OCI-LY3 (cell line): ENCODE results near the gene HAO2.

Experiments
- CTCF ChIP-seq: fragments of 200-600, 300-600 bp; sonication (generic); IDR thresholded peaks from 2 replicates; pipeline ENCODE4 v1.5.1; 2014; ENCODE audit warnings: antibody characterized with exemption, low read length, low read depth
- EZH2phosphoT487 ChIP-seq: fragments of 200-600 bp; shearing (Covaris generic); IDR thresholded peaks from 2 replicates; pipeline ENCODE4 v1.6.1; 2018; ENCODE audit warnings: antibody characterized with exemption, mixed run types, low read depth

- TF ChIP-seq CTCF (no peak), EZH2phosphoT487 (no peak)
Observed at GRCh38 chr1:119338004-119338403, 30.6 kb upstream of the HAO2 start.
